Fibroblast of skin of left biceps (primary cell): ENCODE results near the gene CSMD2.

Experiments
- DNase-seq, 2 experiments: peaks; one replicate each; pipeline ENCODE4 v3.0.0-alpha.2; 2013; ENCODE audit warnings: low read depth in 2 of 2

CSMD2 gene

DNA sequence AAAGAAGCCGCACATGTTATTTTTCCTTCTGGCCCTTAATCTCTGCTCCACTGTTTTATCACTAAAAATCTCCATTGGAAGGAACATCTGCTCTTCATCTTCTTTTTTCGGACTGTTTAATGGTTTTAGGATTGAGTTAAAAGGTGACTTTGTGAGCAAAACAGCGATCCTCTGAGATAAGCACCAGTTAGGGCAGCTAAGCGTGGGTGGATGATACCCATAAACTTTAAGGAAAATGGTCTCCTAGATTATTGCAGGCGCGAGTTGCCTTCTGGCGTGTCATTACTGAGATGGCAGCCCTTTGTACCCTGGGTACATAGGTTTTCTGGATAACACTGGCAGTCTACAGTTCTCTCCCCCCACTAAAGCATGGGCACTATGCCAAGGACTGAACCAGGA, 345.1 kb downstream of the CSMD2 start:
- no peak for DNase-seq

DNA sequence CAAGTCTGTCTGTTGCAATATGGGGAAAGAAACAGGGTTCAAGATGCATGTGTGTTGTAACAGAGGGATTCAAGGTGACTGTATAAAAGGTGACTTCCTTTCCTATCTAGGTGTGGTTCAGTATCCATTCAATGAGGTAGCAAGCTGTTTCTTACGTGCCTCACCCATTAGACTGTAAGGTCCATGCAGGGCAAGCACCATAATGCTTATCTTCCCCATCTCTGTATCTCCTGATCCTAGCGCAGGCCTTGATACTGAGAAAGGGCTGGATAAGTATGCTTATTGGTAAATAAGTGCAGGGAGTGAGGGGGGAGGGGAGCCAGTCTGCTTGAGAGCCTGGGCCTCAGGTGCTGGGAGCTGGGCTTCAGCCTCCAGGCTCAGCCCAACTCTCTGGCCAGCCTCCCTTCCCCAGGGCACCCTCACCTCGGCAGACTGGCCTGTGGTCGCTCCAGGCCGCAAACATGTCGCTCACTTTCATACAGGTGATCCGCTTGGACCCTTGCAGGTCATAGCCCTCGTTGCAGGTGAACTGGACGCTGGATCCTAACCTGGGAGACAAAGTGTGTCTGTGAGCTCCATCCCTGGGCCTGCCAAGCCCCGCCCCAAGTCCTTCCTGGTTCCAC, 345.6 kb downstream of the CSMD2 start:
- DNase-seq: no peak

DNA sequence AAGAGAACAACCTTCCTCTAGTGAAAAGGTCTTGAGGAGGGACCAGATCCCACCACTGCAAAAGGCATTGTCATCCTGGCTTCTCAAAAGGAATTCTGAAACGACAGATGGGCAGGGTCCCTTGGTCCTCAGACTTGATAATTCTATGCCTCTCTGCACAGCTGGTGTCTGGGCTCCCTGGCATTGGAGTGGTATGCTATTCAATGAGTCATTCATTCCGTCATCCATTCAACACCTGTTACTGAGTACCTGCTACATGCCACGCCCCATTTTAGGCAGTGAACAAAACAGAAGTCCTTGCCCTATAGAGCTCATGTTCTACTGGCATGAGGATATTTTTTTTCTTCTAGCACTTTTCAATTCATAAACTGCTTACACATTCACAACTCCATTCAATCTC, 347.0 kb downstream of the CSMD2 start:
- DNase-seq: no peak

DNA sequence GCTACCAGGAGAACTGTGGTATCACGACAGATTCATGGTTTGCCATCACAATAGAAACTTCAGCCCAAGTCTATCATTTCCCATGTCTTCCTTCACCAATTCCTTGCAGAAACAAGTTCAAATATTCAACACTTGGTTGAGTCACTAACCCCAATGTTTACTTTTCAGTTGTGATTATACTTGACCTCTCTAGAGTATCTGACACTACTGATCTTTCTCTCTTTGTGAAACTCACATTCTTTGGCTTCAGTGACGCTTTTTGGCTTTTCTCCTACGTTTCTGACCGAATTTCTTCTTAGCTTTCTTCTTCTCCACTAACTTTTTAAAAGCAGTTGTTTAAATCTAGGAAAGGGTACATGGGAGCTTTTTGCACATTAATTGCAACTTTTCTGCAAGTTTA, 350.0 kb downstream of the CSMD2 start:
- peak; percentile 11 to 34 for DNase-seq

DNA sequence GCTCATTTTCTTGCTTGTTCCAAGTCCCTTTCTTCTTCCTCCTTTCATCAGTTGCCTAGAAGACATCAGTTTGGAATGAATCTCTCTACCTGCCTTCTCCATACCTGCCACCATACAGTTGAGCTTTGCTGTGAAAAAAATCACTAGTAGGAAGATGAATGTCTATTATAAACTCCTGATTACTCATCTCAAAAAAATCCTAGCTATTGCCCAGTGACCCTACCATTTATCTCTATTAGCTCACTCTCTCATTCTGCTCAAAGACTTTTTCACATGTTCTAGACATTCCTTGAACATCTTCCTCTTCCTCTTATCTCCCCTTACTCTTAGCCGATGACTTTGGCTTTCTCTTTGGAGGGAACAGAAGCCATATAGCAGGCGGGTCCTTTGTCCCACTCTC, 350.9 kb downstream of the CSMD2 start:
- DNase-seq: no peak

DNA sequence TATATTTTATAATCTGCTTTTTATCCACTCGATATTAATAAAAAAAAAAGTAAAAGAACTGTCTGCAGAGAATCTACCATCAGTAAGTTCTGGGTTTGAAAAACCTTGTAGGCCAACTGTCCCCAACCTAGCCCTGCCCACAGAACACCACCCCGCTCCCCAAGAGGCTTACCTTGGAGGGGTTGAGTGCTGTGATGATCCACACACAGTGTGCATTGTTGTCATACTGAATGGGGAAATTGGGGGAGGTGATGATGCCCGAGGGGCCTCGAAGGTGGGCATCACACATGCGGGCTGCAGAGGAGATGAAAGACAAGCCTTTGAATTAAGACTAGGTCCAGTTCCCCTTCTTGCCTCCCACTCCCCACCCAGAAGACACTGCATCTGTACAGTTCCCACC, 354.5 kb downstream of the CSMD2 start:
- DNase-seq: no peak

DNA sequence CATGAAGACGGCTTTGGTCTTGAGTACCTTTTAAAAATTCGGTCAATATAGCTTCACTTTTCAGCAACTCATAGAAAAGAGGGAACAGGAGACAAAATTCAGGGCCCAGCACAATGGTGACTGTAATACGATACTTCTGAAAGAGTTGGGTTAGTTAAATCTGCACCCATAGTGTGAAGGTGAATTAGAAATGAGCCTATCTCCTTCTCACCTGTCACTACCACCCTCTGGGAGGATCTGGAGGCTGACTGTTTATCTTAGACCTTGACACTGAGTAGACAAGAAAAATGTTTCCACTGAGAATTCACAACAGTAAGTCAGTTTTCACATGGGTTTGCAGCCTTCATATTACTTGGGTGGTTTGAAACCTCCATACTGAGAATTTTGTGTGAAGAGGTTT, 359.0 kb downstream of the CSMD2 start:
- no peak for DNase-seq

DNA sequence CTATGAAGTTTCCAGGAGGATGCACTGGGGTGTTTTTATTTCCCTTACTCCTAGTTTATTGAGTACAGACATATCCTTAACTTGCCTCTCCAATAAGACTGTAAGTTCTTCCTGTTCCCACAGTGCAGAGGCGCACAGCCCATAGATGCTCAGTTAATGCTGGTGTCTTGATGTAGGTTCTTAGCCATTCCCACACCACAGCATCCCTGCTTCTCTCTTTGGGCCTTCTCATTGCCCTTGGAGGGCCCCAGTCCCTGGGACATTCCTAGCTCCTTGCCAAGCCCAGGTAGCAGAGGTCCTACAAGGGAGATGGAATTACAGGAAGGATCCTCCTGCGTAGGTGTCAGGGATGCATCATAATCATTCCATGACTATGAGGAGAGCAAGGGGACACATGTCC, 362.8 kb downstream of the CSMD2 start:
- no peak for DNase-seq

DNA sequence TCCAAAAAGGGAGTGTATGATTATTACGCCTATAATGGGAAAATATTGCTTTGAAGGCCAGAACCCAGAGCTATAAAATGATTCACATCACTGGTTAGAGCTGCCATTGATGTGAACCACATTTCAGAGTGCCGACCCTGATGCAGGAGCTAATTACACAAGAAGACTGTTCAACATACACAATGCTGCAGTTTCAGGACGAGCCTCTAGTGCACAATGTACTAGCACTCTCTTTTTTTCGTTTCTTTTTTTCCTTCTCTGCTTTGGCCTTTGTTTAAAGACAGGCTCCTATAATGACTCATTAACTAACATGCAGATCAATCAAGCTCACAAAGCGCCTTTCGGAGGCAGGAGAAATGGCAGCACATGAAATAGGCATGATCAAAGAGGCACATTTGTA, 367.2 kb downstream of the CSMD2 start:
- no peak for DNase-seq

DNA sequence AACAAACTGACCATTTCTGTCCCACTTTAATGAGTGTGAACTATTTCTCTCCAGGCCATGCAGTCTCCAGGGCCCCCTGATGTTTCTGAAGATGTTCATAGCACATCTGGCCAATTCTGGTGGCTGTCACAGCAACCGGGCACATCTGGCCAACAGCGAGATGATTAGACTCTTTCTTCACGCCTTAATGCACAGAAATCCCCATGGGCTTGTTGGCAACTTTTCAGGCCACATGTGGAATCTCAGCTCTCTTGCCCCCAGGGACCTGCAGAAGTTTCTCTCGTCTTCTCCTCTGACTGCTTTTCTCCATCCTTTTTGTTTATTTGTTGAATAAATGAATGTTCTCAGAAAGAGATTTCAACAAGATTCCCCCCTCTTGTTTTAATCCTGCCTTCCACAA, 372.4 kb downstream of the CSMD2 start:
- DNase-seq: no peak

DNA sequence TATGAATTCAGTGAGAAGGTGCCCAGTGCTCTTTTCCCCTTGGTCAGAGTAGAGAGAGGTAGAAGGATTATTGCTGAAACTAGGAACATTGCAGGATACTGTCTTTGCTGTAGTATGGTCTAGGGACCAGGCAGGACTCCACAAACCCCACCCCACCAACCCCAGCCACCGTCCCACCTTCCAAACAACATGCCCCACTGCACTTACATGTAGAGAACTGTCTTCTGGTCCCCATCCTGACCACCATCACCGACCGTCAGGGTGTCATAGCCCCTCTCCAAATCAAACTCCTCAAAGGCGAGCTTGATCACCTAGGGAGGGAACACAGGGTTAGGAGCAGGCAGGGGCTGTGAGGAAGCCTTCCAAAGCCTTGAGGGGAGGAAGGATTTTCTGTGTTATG, 372.8 kb downstream of the CSMD2 start:
- no peak for DNase-seq

DNA sequence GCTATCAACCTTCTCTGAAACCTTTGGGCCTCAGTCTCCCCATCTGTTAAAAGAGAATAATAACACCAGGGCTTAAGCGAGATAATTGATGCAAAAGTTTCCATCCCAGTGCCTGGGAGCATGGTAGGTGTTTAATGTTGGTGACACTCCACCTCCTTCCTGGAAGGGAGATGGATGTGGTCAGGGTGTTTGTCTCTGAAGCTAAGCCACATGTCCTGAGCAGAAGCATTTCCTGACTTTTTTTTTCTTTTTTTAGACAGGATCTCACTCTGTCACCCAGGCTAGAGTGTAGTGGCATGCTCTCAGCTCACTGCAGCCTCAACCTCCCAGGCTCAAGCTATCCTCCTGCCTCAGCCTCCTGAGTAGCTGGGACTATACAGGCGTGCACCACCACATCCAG, 373.8 kb downstream of the CSMD2 start:
- DNase-seq: no peak

DNA sequence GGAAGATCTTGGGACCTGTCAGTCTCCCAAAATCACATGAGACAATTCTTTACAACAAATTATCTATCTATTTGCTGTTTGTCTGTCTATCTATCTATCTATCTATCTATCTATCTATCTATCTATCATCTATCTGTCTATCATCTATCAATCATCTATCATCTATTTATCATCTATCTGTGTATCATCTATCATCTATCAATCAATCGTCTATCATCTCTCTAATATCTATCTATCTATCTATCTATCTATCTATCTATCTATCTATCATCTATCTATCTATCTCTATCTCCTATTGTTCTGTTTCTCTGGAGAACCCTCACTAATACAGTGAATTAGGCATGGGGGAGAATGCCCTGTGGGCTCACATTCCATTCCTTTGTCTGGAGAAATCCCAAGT, 374.5 kb downstream of the CSMD2 start:
- no peak for DNase-seq

DNA sequence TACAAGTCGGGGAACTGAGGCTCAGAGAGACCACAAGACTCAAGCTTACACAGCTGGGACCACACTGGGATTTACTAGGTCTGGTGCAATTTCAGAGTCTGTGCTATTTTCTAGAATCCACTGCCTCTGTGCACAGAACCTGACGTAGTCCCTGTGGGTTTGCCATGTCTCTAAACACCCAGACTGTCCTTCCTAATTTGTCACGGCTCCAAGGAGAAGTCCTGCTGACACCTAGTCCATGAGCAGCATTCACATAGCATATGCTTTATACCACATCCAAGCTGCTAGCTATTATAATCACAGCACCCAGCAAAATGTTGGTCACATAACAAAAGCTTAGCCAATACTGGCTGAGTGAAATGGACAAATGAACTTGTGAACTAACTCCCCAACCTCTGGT, 380.2 kb downstream of the CSMD2 start:
- DNase-seq: no peak

DNA sequence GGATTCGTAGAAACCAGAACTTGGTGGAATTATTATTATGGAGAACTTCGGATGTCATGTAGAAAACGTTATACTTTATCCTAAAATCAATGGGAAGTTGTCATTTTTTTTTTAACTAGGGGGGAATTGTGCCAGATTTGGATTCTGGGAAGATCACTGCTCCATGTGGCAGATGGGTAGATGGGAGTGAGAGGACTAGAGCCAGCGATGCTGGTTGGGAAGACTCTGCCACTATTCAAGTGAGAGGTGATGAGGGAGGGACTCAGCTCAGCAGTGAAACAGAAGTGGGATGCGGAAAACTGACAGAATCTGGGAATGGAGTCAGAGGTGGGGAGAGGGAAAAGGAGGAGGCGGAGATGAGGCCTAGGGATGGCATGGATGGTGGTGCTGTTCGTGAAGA, 382.3 kb downstream of the CSMD2 start:
- no peak for DNase-seq

DNA sequence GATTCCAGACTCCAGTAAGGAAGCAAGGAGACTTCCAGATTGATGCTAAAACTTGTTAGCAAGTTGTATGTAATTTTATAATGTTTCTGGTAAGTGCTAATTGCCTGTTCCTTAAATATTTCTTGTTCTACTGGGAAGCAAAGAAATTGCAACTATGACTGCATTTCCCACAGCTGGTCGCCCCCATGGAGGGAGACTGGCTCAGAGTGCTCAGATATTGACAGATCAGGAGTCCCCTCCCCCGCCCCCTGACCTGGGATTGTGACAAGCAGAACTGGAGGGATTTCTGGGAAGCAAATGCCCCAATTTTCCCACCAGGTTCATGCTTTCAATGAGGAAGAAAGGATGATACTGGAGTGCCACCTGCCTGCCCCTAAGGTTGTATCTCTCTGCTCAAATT, 383.4 kb downstream of the CSMD2 start:
- no peak for DNase-seq

DNA sequence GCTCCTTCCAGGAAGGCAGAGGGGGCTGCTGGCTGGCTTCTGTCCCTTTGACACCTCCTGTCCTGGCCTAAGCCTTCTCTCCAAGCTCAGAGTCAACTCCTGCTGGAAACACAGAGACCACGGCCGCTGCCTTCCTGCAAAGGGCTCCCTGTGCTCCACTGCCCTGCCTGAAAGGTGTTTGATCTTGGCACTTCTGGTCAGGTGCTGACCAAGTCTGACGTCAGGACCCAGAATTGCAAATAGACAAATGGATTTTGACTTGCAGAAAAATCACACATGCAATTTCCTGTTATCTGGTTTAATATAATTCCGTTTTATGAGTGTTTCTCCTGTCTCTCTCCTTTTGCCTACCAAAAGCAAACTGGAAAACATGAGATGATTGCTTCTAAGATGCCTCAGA, 387.7 kb downstream of the CSMD2 start:
- no peak for DNase-seq

DNA sequence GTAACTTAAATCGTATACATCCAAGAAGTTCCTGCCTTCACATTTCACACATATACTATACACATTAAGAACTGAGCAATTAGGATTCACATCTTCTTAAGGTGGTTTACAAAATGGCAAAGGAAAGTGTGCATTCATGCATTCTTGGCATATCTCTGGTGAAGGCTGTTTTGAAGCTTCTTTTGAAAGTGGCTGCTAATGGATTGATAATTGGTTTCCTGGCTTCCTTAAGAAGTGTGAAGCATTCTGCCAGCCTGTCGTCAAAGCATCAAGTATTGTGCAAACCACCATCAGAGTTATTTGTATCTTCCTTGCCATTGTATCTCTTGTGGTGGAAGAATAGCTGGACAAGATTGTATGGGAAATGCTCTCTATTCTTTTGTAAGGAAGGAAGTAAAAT, 396.2 kb downstream of the CSMD2 start:
- no peak for DNase-seq

DNA sequence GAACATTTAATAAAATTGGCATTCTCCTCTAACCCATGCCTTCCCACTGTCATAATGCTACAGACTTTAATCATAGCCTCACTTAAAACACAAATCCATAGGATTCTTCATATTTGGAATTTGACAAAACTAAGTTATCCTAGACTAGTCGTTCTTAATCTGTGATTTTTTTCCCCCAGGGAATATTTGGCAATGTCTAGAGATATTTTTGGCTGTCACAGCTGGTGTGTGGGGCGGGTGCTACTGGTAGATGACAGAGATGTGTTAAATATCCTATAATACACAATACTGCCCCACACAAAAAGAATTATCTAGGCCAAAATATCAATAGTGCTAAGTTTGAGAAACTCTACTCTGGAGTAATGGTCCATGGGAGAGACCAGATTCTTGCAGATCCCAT, 396.9 kb downstream of the CSMD2 start:
- DNase-seq: no peak

DNA sequence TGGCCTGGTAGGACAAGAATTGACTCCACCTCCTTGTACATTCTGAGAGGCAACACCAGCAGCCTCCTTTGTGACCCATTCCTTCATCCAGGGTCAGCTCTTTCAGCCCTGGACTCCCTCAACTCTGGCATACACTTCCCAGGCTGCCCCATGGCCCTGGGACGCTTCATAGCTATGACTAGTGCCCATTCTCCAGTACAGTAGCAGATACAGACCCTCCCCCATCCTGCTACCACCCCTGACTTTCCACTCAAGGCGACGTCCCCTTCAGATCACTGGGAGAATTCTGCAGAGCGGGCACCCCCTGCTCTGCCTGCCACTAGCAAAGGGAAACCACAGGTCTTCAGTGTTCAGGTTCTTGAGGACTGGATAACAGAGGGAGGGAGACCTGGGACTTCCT, 400.9 kb downstream of the CSMD2 start:
- no peak for DNase-seq

DNA sequence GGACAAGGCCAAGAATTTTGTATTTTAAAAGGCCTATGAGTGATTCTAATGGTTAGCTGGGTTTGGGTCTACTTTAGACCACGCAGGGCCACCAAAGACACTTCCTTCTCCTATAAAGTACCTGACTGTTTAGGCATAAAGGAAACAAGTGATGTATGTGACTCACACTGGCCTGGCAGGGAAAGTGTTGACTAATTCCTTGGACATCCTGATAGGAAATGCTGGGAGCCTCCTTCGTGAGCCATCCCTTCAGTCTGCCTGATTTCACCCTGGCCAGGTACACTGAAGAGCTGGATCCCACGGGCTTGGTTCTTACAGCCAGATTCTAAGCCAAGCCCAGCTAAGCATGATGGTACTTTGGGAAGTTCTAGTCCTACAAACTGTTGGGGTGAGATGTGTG, 401.6 kb downstream of the CSMD2 start:
- DNase-seq: peak in 1 of 2 experiments; percentile 15

DNA sequence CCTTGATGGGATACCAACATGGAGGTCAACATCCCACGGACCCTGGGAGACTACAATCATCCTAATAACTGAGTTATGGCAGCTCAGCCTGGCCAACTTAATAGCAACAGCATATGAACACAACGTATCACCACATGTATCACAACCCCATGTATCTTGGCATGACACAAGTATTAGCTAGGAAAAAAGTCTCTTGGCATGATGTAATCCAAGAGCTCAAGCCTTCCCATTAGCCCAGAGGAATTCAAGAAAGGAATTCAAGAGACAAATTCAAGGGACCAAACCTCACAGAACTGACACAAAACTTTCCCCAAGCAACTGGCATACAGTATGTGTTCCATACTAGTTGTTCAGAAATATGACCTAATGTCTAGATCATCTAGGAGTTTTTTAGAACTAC, 402.1 kb downstream of the CSMD2 start:
- peak in 1 of 2 experiments; percentile 2 for DNase-seq

DNA sequence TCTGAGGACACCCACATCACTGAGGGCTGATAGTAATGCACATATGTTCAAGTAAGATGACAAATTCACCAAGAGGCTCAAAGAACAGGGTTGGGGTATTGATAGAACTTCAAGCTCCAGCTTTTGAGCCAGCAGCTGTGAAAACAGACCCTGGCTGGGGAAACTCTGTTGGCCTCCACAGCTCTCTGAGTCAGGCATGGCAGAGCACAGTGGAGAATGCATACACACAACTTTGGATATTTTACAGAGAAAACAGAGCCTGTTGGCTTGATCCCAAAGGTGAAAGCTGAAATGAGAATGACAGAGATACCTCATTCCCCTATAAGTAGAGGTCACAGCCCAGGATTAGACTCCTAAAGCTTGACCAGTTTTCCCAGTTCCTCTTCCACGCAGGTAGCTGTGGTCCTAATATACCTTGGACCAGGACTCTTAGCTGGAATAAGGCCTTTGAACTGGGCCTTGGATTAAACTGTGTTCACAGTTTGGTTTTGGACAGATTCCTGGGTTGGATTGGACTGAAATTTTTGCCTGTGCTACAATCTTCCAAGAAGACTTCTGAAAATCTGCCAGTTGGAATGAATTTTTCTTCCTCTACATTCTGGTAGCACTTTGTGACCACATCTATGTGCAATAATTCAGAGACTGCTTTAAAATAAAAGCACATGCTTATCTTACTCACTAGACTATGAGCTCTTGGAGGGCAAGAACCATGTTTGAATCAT, 402.8 kb downstream of the CSMD2 start:
- peak; percentile 64 to 71 for DNase-seq

DNA sequence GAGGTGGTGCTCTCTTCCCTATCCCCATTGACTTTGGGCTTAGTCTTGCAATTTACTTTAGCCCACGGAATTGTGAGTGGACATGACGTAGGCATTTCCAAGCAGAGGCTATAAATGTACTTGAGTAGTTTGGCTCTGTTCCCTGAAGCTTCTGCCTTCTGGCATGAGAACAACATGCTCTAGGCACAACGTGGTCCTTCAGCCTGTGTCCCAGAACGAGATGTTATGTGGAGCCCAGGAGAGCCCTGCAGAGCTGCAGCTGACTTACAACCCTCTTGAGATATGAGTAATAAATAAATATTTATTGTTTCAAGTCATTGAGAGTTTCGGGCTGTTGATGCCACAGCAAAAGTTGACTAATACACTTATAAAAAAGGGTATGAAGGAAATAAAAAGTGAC, 406.3 kb downstream of the CSMD2 start:
- no peak for DNase-seq
